ENCODE data around the gene SLC1A2.

DNA sequence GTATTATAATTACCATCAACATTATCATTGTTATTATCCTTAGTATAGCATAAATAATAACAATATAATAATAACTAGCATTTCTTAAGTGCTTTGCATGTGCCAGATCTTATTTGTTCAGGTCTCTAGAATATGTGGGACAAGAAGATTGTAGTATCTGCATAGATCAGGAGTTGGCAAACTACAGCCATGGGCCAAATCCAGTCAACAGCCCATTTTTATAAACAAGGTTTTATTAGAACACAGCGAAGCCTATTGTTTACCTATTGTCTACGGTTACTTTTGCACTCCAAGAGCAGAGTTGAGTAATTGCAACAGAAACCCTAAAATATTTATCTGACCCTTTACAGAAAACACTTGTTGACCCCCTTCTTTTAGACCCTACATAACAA is 81.4 kb downstream of the SLC1A2 start:
- TF ChIP-seq, protein P1, sequence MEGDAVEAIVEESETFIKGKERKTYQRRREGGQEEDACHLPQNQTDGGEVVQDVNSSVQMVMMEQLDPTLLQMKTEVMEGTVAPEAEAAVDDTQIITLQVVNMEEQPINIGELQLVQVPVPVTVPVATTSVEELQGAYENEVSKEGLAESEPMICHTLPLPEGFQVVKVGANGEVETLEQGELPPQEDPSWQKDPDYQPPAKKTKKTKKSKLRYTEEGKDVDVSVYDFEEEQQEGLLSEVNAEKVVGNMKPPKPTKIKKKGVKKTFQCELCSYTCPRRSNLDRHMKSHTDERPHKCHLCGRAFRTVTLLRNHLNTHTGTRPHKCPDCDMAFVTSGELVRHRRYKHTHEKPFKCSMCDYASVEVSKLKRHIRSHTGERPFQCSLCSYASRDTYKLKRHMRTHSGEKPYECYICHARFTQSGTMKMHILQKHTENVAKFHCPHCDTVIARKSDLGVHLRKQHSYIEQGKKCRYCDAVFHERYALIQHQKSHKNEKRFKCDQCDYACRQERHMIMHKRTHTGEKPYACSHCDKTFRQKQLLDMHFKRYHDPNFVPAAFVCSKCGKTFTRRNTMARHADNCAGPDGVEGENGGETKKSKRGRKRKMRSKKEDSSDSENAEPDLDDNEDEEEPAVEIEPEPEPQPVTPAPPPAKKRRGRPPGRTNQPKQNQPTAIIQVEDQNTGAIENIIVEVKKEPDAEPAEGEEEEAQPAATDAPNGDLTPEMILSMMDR (conservative IDR thresholded peaks at IDR 0.05; ENCODE audit: low read depth, low read length): no peak
- no peak for TF ChIP-seq EZH2 (IDR thresholded peaks at IDR 0.05; ENCODE audit: borderline replicate concordance, low read depth, low read length, poor library complexity, severe bottlenecking)
